ENCODE results near the gene CCDC3.

CCDC3 gene

DNA sequence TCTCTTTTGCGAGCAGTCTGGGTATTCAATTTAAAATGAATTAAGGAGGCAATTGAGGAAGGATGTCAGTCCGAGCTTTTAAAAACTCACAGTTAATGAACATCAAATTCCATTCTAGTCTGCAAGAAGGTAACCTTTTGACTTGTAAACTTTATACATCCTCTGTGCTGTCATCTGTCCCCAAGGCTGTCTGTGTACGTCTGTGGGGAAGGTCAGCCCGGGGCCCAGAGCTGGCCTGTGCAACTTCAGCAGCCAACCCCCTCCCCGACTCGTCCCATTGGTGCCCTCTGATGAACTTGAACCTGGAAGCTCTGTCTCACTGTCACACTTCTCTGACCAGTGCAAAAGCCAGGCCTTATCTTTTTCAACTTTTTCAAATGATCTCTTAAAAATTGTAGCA is 80.3 kb downstream of the CCDC3 start:
- no peak for DNase-seq

DNA sequence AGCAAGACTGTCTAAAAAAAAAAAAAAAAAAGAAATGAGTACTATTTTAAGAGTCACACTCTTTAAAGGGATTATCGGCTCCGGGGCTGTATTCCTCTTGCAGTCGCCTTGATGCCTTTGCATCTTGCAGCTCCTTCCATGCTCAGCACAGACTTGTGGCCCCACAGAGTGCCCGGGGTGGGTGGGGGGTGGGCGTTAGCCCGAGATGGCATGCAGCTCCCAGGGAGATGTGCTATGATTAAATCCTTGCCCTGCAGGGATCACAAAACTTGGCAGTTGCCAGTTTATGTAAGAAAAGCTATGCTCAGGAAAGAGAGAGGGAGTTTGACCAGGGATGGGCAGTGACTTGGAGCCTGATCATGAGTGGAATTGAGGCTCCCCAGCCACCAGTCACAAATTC is 81.9 kb downstream of the CCDC3 start:
- no peak for DNase-seq

DNA sequence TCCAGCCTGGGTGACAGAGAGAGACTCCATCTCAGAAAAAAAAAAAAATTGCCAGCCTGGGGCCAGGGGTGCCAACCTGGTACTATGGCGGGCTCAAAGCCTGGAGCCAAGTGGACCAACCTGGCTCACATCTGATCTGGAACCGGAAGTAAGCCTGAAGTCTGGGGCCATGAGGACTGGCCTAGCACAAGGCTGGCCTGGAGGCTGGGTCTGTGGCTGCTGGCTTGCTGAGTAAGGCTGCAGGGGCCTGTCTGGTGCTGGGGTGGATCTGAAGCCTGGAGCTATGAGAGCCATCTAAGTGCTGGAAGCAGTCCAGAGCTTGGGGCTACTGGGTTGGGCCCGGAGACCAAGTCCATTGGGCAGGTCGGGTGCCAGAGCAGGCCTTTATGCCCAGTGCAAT is 84.9 kb downstream of the CCDC3 start:
- DNase-seq: no peak

DNA sequence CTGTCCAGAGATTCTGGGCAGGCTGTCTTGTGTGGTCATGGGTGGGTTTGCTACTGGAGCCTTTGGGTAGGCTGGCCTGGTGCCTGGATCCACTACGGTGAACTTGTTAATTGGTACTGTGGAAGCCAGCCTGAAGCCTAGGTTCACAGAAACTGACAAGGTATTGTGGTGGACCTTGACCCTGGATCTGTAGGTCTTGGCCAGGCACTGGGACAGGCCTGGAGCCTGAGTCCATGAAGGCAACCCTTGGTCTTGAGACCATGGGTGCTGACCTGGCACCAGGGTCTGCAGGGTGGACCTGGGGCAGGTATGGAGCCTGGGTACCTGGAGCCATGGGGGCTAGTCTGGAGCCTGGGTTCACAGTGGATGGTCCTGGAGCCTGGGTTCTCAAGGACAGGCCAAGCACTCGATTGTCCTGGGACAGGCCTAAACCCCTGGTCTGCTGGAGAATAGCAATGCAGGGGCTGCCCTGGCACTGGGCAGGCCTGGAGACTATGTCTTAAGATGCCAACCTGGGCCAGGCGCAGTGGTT is 85.8 kb downstream of the CCDC3 start:
- no peak for DNase-seq

DNA sequence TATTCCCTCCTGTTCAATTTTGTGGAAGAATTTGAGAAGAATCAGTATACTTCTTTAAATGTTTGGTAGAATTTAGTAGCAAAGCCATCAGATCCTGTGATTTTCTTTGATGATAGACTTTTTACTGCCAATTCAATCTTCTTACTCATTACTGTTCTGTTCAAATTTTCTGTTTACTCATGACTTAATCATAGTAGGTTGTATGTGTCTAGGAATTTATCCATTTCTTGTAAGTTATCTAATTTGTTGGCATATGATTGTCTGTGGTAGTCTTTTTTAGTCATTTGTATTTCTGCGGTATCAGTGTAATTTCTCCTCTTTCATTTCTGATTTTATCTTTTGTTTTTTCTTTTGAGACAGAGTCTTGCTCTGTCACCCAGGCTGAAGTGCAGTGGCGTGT is 87.4 kb downstream of the CCDC3 start:
- DNase-seq: no peak

DNA sequence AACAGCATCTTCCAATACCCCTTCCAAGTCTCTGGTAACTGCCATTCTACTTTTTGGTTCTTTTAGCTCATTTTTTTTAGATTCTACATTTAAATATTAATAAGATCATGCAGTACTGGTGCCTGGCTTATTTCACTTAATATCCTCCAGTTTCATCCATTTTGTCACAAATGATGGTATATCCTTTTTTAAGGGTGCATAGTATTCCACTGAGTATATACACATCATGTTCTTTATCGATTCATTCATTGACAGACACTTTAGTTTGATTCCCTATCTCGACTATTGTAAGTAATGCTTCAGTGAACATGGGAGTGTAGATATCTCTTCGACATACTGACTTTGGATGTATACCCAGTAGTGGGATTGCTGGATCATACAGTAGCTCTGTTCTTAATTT is 89.7 kb downstream of the CCDC3 start:
- no peak for DNase-seq

DNA sequence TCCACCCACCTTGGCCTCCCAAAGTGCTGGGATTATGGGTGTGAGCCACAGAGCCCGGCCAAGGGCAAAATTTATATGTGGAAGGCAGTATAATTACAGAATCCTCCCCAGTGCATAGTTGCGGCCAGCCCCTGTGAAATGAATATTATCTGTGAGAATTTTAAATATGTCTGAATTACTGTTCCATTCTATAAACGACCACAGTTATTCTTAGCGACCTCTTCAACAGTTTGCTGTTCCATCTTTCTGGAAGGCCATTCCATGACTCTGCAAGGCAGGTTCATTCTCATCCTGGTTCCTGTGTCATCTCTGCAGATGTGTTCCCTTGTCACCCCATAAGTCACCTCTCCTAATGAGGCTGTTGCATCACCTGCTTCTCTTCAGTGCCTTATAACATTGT is 90.7 kb downstream of the CCDC3 start:
- DNase-seq: no peak

DNA sequence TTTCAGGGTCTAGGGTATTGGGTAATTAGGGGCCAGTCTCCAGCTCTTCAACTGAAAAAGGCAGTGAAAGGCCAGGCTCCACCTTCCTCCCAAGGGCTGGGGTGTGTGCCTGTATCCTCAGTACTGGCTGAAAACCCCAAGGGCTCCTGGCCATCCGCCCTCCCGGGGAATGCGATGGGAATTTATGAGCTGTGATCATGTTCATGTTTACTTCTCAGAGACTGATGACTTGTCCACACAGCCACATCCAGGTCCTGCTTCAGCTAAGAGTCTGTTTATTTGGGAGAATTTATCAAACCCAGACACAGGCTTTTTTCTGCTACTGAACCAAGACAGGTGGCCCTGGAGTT is 91.7 kb downstream of the CCDC3 start:
- DNase-seq: no peak

DNA sequence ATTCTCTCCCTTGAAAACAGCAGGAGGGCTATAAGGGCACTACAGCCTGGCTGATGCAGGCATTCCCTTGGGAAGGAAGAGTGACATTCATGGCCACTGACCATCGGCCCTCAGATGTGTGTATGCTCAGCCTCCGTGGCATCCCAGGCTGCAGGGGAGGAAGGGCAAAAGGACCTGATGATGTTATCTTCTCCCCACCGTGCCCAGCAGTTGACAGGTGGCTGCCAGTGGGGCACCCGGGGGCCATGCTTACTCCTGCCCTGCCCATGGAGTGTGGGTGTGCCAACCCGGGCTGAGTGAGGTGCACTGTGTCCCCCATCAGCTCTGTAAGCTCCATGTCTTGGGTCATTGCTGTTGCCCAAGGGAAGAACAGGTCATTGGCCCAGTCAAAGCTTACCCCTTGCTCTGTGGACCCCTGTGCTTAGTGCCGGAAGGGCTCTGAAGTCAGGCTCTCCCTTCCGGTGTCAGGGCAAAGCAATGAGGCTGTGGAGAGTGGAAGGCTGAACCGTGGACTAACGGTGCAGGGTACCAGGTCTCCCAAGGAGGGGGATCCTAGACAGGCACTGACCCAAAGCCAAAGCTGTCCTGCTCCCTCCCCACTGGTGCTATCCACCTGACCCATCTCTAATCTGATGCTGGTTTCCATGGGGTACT is 92.2 kb downstream of the CCDC3 start:
- no peak for DNase-seq

DNA sequence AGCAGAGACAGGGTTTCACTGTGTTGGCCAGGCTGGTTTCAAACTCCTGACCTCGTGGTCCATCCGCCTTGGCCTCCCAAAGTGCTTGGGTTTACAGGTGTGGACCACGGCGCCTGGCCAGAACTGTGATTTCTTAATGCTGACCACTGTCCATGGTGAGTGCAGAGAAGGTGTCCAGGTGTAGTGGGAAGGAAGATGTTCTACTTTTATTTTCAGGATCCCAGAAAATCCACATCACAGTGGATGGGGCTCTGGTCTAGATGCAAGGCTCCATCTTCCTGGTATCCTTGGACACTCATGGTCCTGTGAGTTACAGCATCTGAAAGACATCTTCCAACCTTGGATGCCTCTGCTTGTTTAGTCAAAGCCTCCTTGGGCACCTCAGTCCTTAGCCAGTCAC is 92.7 kb downstream of the CCDC3 start:
- DNase-seq: no peak

DNA sequence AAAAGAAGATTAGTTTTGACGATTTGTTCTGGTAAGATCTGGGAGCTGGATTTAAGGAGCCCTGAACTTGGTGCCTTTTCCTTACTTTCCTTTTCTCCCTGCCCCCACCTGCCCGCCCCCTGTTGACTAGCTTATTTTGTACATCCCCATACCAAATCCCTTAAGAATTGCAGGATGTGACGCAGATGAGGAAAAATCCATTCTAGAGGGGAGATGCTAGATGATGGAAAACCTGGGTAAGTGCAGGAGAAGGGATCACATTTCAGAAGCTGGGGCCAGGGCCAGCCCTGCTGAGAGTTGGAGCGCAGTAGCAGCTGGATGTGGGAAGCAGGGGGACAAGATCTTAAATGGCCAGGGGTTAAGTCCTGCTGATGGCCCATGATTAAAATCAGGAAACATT is 93.9 kb downstream of the CCDC3 start:
- no peak for DNase-seq

DNA sequence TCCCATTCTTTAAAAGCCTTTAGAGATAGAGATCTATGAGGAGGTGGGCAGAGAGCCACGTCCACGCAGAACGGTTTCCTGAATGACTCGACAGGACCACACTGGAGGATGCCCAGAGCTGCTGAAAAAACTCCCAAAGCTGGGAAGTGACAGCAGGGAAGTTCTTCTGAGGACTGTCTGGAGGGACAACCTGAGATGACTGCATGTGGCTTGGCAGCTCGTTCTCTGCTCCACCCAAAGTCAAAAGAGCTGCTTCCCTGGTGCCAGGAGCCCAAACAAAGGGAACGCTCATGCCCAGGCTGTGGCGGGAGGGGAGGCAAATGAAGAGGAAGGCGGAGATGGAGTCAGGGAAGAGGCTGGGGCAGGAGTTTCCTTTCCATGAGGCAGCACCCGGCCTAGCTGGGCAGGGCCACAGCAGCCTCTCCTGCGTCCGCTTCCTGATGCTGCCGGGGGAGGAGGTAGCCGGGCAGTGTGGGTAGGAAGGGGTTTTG is 95.4 kb downstream of the CCDC3 start:
- DNase-seq: no peak

DNA sequence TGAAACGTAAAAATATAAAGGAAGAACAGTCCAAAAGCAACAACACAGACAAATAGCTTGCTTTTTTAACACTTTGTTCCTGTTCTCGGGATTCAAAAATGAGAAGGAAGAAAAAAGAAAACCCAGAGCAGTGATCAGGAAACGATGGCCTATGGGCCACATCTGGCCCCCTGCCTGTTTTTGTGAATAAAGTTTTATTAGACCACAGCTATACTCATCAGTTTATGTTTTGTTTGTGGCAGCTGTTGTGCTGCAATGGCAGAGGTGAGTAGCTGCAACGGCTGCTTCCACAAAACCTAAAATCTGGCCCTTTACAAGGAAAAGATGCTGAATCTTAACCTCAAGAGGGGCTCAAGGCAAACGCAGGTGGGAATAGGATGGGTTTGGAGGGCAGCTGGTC is 96.4 kb downstream of the CCDC3 start:
- no peak for DNase-seq

DNA sequence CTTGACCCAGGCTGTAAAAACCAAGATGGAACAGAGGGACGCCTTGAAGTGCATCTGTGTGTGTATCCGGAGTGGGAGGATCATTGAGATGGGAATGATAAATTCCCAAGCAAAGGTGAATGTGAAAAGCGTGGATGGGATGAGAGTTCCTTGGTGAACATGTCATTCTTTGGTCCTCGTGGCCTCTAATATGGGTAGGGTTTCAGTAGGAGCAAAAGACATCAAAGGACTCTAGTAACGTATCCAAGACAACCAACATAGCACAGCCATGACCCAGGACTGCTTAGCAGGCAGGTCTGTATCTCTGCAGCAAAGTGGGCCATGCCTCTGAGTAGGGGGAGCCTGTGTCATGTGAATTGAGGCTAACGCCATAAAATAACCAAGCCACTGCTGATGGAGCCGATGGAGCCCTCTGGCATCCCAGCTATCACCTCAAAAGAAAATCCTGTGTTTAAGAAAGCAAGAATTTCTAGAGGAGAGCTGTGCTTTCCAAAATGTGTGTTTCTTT is 98.6 kb downstream of the CCDC3 start:
- no peak for DNase-seq

DNA sequence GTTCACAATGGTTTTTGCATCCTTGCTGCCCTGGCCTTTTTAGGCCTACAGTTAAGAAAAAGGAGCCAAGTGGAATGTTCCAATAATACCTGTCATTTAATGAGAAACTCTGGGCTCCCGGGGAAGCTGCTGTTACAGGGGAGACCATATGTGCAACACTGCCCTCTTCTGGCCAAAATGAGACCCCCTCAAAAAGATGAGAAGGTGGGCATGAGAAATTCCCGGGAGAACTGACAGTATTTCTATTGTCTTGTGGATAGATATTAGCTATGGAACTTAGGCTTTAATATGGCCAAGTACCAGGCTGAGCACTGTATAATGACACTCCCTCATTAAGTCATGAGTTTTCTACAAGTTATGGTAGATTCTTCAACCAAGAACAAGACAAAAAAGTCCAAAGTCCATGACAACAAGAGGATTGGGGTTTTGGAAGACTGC is 99.4 kb downstream of the CCDC3 start:
- DNase-seq: peak; percentile 26 to 73

DNA sequence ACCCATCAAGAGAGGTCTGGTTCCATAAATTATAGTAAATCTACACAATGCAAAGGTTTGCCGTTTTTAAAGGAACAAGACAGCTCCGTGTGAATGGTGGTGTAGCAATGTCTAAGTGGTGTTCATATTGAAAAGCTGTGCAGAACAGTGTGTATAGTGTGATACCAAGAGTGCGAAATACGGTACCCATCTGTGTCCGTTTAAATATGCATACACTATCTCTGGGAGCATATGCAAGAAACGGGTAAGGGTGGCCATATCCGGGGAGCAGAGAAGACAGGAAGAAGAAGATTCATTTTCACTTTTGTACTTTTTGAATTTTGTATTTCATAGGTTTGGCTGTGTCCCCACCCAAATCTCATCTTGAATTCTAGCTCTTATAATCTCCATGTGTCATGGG is 102.0 kb downstream of the CCDC3 start:
- DNase-seq: no peak

DNA sequence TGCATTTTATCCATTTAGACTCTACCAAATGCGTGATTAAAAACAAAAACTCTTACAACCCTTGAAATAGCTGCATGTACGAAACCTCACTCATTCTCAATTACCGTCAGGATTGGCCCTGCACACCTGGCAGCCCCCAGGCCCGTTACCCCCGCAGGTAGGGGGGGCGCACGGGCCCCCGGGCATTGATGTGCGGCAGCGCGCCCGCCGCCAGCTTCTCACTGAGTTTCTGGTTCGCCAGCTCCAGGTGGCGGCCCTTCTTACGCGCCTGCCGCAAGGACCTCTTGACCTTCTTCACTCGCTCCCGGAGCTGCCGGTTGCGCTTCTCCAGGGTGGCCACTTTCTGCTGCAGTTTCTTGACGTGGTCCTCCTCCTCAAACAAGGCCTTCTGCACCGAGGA is 103.2 kb downstream of the CCDC3 start:
- no peak for DNase-seq

DNA sequence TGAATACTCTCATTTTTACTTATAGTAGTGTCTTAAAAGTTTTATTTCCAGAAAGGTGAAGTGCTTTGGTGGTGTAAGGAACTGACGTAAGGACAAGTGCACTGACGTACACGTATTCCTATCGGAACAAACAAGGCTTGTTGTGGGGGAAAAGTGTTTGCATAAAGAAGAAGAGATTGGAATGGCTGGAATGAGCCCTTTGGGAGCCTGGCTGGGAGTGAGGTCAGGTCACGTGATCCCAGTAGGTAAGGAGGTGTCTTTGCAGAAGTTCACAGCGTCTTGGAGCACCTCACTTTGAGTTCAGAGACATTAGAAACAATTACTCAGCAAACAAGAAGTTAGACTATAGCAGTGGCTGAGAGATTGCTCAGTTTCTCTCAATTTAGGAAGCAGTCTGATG is 104.2 kb downstream of the CCDC3 start:
- no peak for DNase-seq

DNA sequence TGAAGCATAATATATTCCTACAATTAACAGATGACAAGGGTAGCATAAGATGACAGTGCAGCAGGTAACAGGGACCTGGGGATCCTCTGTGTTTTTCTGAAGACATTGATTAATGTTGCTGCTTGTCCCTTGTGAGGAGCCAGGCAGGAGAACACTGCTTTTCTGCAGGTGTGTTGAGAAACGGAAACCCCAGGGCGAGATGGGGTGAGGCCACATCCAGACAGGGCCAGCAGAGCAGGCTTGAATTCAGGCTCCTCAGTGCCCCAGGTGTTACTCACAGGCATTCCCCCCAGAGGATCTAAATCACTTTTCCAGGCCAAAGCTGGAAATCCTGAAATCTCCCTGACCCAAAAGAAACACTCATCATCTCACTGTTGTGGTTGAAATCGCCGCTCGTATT is 105.3 kb downstream of the CCDC3 start:
- no peak for DNase-seq

DNA sequence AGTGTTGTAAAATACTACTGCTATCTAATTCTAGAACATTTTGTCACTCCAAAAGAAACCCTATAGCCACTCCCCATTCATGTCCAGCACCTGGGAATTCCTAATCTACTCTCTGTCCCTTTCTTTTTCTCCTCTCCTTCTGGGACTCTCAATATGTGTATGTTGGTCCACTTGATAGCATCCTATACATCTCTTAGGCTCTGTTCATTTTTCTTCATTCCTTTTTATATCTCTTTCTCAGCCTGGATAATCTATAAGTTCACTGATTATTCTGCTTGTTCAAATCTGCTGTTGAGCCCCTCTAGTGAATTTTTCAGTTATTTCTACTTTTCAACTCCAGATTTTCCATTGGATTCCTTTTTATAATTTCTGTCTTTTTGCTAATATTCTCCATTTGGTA is 108.6 kb downstream of the CCDC3 start:
- no peak for DNase-seq

DNA sequence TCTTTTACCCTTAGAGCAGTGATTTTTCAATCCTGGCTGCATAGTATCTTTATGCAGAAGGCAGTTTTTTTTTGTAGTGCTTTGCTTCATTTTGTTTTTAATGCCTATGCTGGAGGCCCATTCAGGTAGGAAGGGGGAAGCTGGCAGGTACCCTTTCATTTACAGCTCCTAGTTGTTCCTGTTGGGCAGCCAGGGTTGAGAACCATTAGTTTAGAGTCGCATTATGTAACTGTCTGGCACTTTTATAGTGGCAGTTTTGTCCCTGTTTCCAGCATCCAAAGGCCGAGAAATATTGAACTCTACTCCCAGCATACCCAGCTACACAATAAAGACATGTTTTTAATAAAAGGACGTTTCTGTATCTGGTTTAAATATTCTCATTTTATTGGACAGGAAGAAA is 110.6 kb downstream of the CCDC3 start:
- DNase-seq: no peak

DNA sequence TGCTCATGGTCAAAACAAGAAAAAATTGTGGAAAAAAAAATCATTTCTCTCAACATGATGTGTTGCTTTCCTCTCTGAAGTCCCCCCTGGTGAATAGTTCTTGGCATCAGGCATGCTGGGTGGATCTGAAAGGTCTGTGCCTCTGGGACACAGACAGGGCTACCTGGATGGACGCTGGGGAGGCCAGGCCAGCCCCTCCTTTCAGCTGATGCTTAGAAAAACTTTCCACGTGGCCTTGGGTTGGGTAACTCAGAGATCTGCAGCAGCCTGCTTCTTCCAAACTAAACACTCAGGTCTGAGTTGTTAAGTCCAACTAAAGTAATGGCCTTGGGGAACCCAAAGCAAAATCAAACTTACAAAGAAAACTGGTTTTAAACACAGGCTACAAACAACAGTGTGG is 113.0 kb downstream of the CCDC3 start:
- DNase-seq: no peak

DNA sequence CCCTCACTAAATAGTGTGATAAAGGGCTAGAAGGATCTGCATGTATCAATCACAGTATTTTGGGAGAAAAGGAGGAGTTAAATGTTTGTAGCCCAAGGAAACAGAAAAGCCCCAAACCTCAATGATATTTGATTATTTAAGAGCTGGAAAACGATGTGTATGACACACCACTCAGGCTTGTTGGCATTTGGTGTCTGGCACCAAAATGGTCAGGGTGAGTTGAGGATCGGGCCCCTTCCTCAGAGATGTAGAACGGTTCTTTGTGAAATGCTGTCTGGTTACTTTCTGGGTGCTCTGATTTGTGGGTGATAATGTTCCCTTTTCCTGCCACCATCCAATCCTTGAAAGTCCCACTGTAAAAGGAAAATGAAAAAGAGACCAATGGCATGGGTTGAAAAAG is 113.7 kb downstream of the CCDC3 start:
- DNase-seq: no peak

DNA sequence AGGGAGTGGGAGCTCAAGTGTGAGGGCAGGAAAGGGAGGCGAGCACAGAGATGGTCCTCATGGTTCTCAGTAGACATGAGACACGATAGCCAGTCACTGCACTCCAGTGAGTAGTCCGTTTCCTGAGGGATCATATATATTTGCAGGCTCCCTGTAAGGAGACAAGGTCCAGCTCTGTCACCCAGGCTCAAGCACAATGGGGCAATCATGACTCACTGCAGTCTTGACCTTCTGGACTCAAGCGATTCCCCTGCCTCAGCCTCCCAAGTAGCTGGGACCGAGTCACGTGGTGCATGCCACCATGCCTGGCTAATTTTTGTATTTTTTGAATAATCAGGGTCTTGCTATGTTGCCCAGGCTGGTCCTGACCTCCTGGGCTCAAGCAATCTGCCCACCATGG is 116.7 kb downstream of the CCDC3 start:
- DNase-seq: no peak

DNA sequence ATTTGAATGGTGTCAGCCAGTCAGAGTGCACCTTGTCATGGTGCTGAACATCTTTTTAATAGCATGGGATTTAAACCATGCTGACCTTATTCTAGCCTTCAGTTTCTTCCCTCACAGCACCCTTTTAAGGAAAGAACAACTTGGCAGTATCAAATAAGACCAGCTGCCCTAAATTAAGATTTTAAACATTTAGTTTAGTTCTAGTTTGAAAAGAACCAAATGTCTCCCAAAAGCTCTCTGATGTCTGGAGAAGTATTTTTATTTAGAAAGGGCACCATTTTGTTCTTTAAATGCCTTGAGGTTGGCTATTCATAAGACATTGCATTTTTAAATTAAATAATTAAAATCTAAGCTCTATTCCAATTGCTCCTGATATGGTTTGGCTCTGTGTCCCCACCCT is 121.1 kb downstream of the CCDC3 start:
- no peak for DNase-seq

All from NCI-H446 (cell line).